Stomach smooth muscle (tissue), 2 donors: ENCODE measurements around the gene PRKRIP1.

Source experiments
- H3K27ac ChIP-seq: one replicate; pipeline ENCODE4 v1.7.0; 2013; ENCODE audit warnings: mild to moderate bottlenecking, low read length, inconsistent platforms
- H3K27me3 ChIP-seq, 2 donors: one replicate each; pipeline ENCODE4 v1.7.0; 2013; ENCODE audit warnings: low read length in 2 of 2; ENCODE audit not compliant: insufficient read depth in 2 of 2, control insufficient read depth in 1 of 2
- H3K36me3 ChIP-seq, 2 donors: one replicate each; pipeline ENCODE4 v1.7.0; 2013; ENCODE audit warnings: low read length in 2 of 2; ENCODE audit not compliant: control insufficient read depth in 2 of 2, insufficient read depth in 2 of 2
- H3K4me1 ChIP-seq: one replicate; pipeline ENCODE4 v1.7.0; 2013; ENCODE audit warnings: low read length; ENCODE audit not compliant: control insufficient read depth, insufficient read depth
- H3K4me3 ChIP-seq, 2 donors: one replicate each; pipeline ENCODE4 v1.7.0; 2013; ENCODE audit warnings: low read length in 2 of 2
- H3K9ac ChIP-seq, 2 donors: one replicate each; pipeline ENCODE4 v1.7.0; 2013; ENCODE audit warnings: low read length in 2 of 2, mild to moderate bottlenecking in 1 of 2
- H3K9me3 ChIP-seq, 2 donors: one replicate each; pipeline ENCODE4 v1.7.0; 2013; ENCODE audit warnings: low read length in 2 of 2; ENCODE audit not compliant: control insufficient read depth in 2 of 2
- donor health status: healthy.
- donor health status: Pancreatic carcinoma.

PRKRIP1 gene

DNA sequence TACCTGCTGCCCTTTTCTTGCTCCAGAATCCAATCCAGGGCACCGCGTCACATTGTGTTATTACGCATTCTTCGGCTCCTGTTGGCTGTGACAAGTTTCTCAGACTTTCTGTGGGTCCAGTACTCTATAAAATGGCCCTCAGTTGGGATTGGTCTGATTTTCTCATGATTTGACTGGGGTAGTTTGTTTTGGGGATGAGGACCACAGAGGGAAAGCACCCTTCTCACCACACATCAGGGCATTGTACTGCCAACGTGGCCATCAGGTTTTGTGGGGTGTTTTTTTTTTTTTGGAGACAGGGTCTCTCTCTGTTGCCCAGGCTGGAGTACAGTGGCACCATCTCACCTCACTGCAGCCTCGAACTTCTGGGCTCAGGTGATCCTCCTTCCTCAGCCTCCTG is 20.2 kb downstream of the PRKRIP1 start:
- Histone ChIP-seq H3K9me3 (no peaks in the 10 kb centered on the region), H3K9ac (no peak overlapping the region), H3K4me1 (peaks cover 3% of the 10 kb centered on the region), H3K27me3 (no peaks in the 10 kb centered on the region), H3K27ac (no peak overlapping the region), H3K4me3 (no peak overlapping the region), H3K36me3 (peaks cover 25 to 41% of the 10 kb centered on the region in 2 donors)

DNA sequence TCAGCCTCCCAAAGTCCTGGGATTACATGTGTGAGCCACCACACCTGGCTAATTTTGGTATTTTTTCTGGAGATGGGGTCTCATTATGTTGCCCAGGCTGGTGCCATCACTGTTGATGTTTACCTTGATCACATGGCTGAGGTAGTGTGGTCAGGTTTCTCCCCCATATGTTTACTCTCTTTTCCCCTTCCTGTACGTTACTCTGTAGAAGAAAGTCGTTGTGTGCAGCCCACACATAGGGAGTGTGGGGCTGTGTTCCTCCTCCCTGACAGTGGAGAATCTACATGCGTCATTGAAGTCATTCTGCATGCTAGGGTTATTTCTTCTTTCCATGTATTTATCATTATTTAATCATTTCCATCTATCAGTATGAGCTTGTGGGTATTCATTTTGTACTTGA is 20.9 kb downstream of the PRKRIP1 start:
- peaks cover 25 to 39% of the 10 kb centered on the region in 2 donors for H3K36me3 ChIP-seq

DNA sequence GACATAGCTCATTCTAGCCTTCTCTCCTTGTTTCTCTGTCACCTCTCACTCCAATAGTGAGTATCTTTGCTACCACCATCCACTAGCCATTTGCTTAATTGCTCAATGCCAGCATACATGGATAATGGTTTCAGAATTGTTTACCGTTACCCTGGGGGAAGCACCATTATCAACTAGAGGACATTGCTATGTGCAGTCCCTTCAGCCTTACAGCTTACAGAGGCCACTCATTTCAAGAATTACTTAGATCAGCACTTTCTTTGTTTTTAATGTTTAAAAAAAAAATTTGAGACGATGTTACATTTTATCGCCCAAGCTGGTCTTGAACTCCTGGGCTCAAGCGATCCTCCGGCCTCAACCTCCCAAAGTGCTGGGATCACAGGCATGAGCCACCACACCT is 22.4 kb downstream of the PRKRIP1 start:
- no peak overlapping the region for H3K4me3 ChIP-seq
- peaks cover 25 to 33% of the 10 kb centered on the region in 2 donors for H3K36me3 ChIP-seq
- no peak overlapping the region for H3K27ac ChIP-seq
- no peak overlapping the region for H3K9ac ChIP-seq
- no peaks in the 10 kb centered on the region for H3K27me3 ChIP-seq
- no peaks in the 10 kb centered on the region for H3K4me1 ChIP-seq
- no peaks in the 10 kb centered on the region for H3K9me3 ChIP-seq

More for the DNA sequence above, 20.9 kb downstream of the PRKRIP1 start:
- H3K9me3 ChIP-seq, result no peaks in the 10 kb centered on the region
- no peak overlapping the region for H3K27ac ChIP-seq
- H3K4me1 ChIP-seq, result peaks cover 3% of the 10 kb centered on the region
- no peak overlapping the region for H3K4me3 ChIP-seq
- H3K27me3 ChIP-seq, result no peaks in the 10 kb centered on the region
- no peak overlapping the region for H3K9ac ChIP-seq

DNA sequence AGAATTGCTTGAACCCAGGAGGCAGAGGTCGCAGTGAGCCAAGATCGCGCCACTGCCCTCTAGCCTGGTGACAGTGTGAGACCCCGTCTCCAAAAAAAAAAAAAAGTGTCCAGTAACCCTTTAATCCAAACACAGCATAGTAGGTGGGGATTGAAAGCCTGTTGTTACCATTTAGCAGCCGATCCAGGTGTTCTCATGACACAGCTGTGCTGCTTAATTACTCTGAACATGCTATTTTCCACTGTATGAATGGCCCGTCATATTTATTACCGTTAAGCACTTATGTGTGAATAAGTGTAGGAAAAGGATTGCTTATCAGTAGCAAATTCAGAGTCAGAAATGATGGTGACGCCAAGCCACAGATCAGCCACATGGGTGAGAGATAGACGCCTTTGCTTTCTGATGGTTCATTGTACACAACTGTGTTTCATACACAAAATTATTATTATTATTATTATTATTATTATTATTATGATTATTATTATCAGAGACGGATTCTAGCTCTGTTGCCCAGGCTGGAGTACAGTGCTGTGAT is 25.6 kb downstream of the PRKRIP1 start:
- Histone ChIP-seq H3K36me3 (peaks cover 22 to 30% of the 10 kb centered on the region in 2 donors), H3K27ac (no peak overlapping the region), H3K9me3 (no peaks in the 10 kb centered on the region), H3K9ac (no peak overlapping the region), H3K4me1 (no peaks in the 10 kb centered on the region), H3K27me3 (no peaks in the 10 kb centered on the region), H3K4me3 (no peak overlapping the region)

DNA sequence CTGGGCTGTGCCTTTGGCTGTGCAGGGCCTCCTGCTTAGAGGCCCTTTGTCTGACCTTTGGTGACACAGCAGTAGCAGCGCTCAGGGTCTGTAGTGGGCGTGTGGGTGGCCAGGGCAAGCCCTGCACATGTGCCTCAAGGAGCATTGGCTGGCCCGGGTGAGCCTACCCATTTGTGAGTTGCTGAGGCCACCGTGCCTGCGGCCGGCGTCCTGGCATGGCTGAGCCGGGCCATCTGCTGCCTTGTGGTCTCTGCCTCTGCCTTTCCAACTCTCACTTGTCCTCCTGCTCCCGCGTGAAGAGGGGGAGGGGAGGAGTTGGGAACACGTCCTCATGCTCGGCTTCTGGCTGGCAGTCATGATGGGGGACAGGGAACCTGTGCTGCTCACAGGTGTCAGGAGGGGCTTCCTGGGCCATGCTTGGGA is 28.0 kb downstream of the PRKRIP1 start:
- Histone ChIP-seq H3K9ac (no peak overlapping the region), H3K4me1 (no peaks in the 10 kb centered on the region), H3K9me3 (no peaks in the 10 kb centered on the region), H3K27ac (no peak overlapping the region), H3K27me3 (no peaks in the 10 kb centered on the region), H3K36me3 (peaks cover 10 to 21% of the 10 kb centered on the region in 2 donors), H3K4me3 (no peak overlapping the region)

DNA sequence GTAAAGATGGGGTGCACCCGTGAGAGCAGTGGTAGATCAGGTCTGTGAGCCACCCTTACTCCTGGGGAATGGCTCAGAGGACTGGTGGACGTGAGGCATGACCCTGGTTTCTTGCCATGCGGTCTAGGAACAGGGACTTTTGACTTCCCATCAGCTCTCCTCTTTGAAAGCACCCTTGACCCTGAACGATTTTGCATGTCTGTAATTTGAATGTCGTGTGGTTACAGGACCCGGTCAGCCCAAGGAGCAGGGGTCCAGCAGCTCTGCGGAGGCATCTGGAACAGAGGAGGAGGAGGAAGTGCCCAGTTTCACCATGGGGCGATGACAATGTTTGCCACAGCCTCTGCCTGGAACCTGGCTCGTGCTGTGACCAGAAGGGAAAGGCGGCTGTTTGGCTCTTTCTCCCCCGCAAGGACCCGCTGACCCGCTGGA is 28.6 kb downstream of the PRKRIP1 start:
- H3K4me3 ChIP-seq, result no peak overlapping the region
- H3K27me3 ChIP-seq, result no peaks in the 10 kb centered on the region
- no peaks in the 10 kb centered on the region for H3K9me3 ChIP-seq
- no peaks in the 10 kb centered on the region for H3K4me1 ChIP-seq
- no peak overlapping the region for H3K9ac ChIP-seq
- no peak overlapping the region for H3K27ac ChIP-seq
- H3K36me3 ChIP-seq, result peaks cover 10 to 18% of the 10 kb centered on the region in 2 donors

DNA sequence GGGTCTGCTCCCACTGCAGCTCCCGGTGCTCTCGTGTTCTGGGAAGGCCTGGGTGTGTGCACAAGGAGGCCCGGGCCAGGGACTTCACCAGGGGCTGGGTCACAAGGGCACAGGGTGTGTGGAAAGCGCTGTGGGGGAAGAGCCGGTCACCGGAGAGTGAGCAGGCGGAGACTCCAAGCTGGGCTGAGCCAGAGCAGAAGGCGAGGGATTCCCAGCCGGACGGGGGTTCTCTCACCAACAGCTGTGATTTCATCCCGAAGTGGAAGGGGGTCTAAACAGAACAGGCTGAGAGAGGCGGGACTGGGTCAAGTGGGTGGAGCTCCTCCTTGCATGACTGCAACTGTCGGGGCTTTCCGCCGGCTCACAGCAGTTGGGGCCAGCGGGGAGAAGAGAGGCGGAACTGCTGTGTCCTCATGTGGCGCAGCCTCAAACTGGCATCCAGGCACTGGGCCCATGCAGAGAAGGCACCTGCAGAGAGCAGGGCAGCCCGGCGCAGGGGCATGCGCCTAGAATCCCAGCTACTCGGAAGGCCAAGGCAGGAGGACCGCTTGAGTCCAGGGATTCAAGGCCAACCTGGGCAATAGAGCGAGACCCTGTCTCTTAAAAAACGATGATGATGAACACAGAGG is 29.6 kb downstream of the PRKRIP1 start:
- Histone ChIP-seq H3K36me3 (peaks cover 7 to 15% of the 10 kb centered on the region in 2 donors), H3K9ac (no peak overlapping the region), H3K9me3 (no peaks in the 10 kb centered on the region), H3K27ac (peak overlapping the region; percentile 18), H3K4me3 (no peak overlapping the region), H3K27me3 (no peaks in the 10 kb centered on the region), H3K4me1 (no peaks in the 10 kb centered on the region)

DNA sequence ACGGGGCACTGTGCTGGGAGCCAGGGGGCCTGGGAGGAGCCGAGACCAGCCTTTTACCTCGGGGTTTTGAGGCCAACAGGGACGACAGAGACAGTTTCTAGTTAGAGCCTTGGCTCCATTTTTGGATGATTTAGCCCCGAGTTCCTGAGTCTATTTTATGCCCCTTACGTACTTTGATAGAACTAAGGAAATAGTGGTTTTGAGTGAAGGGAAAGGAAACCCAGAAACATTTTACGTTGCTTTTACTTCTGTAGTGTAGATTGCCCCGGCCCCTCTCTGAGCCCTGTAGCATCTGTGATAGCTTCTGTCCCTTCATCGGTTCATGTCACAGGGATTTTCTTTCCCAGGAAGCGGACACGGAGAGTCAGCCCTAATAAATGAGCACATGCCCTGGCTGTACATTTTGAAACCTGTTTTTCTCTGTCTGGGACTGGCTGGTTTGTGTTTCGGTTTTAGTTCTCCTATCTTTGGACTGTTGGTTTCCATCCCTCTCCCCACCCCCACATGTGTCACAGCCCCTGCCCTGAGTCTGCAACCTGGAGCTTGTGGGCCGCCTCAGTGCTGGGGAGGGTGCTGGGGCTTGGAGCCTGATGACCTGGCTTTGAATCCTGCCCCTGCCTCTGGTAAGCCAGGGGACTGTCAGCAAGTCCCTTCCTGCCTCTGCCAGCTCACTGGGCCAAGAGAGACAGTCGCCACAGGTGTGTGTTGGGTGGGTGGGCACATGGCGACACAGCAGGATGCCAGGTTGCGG is 30.3 kb downstream of the PRKRIP1 start:
- Histone ChIP-seq H3K27ac (peak overlapping the region; percentile 18), H3K9me3 (no peaks in the 10 kb centered on the region), H3K27me3 (no peaks in the 10 kb centered on the region), H3K9ac (no peak overlapping the region), H3K36me3 (peaks cover 5 to 13% of the 10 kb centered on the region in 2 donors), H3K4me3 (no peak overlapping the region), H3K4me1 (no peaks in the 10 kb centered on the region)

DNA sequence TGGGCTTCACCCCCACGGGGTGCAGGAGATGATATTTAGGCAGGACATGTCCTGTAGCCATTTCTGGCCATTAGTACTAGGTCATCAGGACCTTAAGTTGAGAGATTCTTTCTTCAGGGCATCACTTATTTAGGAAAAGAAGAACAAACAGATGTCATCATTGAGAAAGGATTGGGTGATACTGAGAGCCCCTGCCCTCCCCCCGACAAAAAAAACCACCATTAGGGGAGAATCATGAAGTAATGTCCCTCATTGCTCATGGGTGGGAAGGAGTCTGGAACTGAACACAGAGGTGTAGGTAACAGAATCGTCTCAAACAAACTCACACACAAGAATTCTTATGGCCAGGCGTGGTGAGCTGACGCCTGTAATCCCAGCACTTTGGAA is 30.8 kb downstream of the PRKRIP1 start:
- no peaks in the 10 kb centered on the region for H3K27me3 ChIP-seq
- peaks cover 5 to 13% of the 10 kb centered on the region in 2 donors for H3K36me3 ChIP-seq
- H3K4me3 ChIP-seq, result no peak overlapping the region
- no peak overlapping the region for H3K9ac ChIP-seq
- no peaks in the 10 kb centered on the region for H3K9me3 ChIP-seq
- peak overlapping the region; percentile 18 for H3K27ac ChIP-seq
- H3K4me1 ChIP-seq, result no peaks in the 10 kb centered on the region

DNA sequence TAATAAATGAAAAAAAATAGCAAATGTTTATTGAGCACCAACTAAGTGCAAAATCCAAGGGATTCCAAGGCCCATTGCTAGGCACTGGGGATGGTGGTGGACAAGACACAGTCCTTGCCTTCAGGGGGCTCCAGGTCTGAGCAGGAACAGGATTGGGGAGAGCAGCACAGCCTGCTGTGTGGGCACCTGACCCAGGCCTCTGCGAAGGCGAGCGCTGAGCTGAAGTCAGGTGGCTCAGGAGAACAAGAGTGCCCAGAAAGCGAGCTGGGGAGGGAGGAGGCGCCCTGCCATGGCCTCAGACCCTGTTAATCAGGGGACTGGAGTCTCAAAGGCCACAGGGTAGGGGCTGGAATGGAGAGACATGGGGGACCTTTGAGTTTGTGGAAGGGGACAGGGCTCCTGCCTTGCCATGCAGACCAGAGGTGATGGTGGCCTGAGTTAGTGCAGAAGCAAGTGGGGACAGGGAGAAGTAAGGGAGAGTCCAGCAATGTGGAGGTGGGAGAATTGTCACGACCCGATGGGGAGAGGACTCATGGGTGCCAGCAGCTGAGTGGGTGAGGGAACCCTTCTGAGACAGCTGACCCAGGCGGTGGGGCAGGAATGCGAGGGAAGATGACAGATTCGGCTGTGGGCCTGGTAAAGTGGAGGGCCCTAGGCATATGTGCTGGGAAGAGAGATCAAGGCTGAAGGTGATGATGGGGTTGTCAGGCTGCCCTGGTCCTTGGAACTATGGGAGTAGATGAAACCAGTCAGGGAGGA is 33.2 kb downstream of the PRKRIP1 start:
- Histone ChIP-seq H3K9ac (no peak overlapping the region), H3K4me3 (no peak overlapping the region), H3K4me1 (peaks cover 10% of the 10 kb centered on the region), H3K27ac (no peak overlapping the region), H3K36me3 (peaks cover 5 to 13% of the 10 kb centered on the region in 2 donors), H3K27me3 (no peaks in the 10 kb centered on the region), H3K9me3 (no peaks in the 10 kb centered on the region)
